GM23248 (cell line): ENCODE measurements around the gene TMEM60.

Experiments
- EZH2 ChIP-seq: fragments of 200-600 bp; sonication (generic); IDR thresholded peaks from 2 replicates; pipeline ENCODE4 v1.6.1; 2018; ENCODE audit warnings: antibody characterized with exemption, mild to moderate bottlenecking; ENCODE audit not compliant: insufficient read depth, poor library complexity, severe bottlenecking
- EZH2phosphoT487 ChIP-seq: fragments of 200-600 bp; sonication (generic); IDR thresholded peaks from 2 replicates; pipeline ENCODE4 v1.6.1; 2018; ENCODE audit warnings: antibody characterized with exemption, moderate library complexity, mild to moderate bottlenecking, low read depth; ENCODE audit not compliant: insufficient read depth

DNA sequence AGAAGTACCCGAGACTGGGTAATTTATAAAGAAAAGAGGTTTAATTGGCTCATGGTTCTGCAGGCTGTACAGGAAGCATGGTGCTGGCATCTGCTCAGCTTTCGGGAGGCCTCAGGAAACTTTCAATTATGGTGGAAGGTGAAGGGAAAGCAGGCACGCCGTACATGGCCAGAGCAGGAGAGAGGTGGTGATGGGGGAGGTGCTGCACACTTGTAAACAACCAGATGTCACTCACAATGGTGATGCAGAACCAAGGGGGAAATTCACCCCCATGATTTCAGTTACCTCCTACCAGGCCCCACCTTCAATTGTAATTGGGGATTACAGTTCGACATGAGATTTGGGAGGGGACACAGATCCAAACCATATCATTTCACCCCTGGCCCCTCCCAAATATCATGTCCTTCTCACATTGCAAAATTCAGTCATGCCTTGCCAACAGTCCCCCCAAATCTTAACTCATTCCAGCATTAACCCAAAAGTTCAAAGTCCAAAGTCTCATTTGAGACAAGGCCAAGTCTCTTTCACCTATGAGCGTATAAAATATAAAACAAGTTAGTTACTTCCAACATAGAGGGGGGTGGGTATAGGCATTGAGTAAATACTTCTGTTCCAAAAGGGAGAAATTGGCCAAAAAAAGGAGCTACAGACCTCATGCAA lies 51.9 kb downstream of the TMEM60 start:
- no peak for TF ChIP-seq EZH2phosphoT487
- no peak for TF ChIP-seq EZH2
